IMR-90 (cell line): Measurements from ENCODE around the gene MTUS2. TPM values are rescaled to one million over a fixed set of nuclear protein-coding genes. Genes with fewer than 3 reads are reported as not detected.
A peak's percentile ranks its signal among the peaks of the same experiment; 100 is the strongest.

Experiments used
- ATAC-seq: fragments of 200-7000 bp; cut with Tn5 transposase; 2 replicates; pipeline ENCODE4 v1.9.1; 2020; ENCODE audit warnings: low read depth, mild to moderate bottlenecking, moderate library complexity
- BruUV-seq: library from RNA; stranded (reverse); fragments of 400-500 nt; replicated peaks from 2 replicates; lab custom pipeline; 2021; lab: Mats Ljungman, UMichigan
- CTCF ChIA-PET: fragments of 300-600 bp; formaldehyde crosslinking; extraction: SDS; loops from one replicate; lab custom pipeline; 2021; ENCODE audit warnings: antibody characterized with exemption; lab: Yijun Ruan, JAX
- POLR2A ChIA-PET: fragments of 300-600 bp; sonication (Branson Sonifier 250); formaldehyde crosslinking; loops from one replicate; lab custom pipeline; 2022; ENCODE audit warnings: antibody characterized with exemption; ENCODE audit not compliant: unreplicated experiment; lab: Charles Lee
- DNase-seq: peaks from one replicate; pipeline ENCODE4 v3.0.0; 2013
- H2AFZ ChIP-seq: replicated peaks from 2 replicates; pipeline ENCODE3; 2013; ENCODE audit warnings: low read length, mild to moderate bottlenecking; ENCODE audit not compliant: poor library complexity
- H2AK5ac ChIP-seq: 2 replicates; pipeline ENCODE4 v1.6.1; 2013; ENCODE audit warnings: low read depth, low read length, inconsistent platforms
- H2AK9ac ChIP-seq: replicated peaks from 2 replicates; pipeline ENCODE3; 2013; ENCODE audit warnings: mild to moderate bottlenecking, low read depth, low read length, moderate library complexity; ENCODE audit not compliant: poor library complexity
- H2BK120ac ChIP-seq: 2 replicates; pipeline ENCODE4 v1.6.1; 2013; ENCODE audit warnings: low read depth, low read length, inconsistent platforms
- H2BK15ac ChIP-seq: 3 replicates; pipeline ENCODE4 v1.6.1; 2013; ENCODE audit warnings: low read depth, low read length, inconsistent platforms
- H2BK20ac ChIP-seq: 2 replicates; pipeline ENCODE4 v1.6.1; 2013; ENCODE audit warnings: low read depth, mild to moderate bottlenecking, inconsistent platforms, low read length, moderate library complexity
- H2BK5ac ChIP-seq: 2 replicates; pipeline ENCODE4 v1.6.1; 2013; ENCODE audit warnings: mild to moderate bottlenecking, low read depth, low read length, inconsistent platforms; ENCODE audit not compliant: poor library complexity, severe bottlenecking
- H3K14ac ChIP-seq: replicated peaks from 2 replicates; pipeline ENCODE4 v1.6.1; 2013; ENCODE audit warnings: low read depth, low read length, inconsistent platforms
- H3K18ac ChIP-seq: 2 replicates; pipeline ENCODE4 v1.6.1; 2013; ENCODE audit warnings: low read depth, low read length, control low read depth
- H3K23ac ChIP-seq: 2 replicates; pipeline ENCODE4 v1.6.1; 2013; ENCODE audit warnings: low read depth, low read length, inconsistent platforms
- H3K27ac ChIP-seq: 2 replicates; pipeline ENCODE4 v1.5.1; 2013; ENCODE audit warnings: mild to moderate bottlenecking, control low read depth, low read length; ENCODE audit not compliant: insufficient read depth
- H3K27me3 ChIP-seq: 2 replicates; pipeline ENCODE4 v1.6.1; 2013; ENCODE audit warnings: low read length; ENCODE audit not compliant: control insufficient read depth, insufficient read depth
- H3K36me3 ChIP-seq: 2 replicates; pipeline ENCODE4 v1.6.1; 2013; ENCODE audit warnings: low read length, mixed read lengths; ENCODE audit not compliant: control insufficient read depth, insufficient read depth
- H3K4ac ChIP-seq: 2 replicates; pipeline ENCODE4 v1.6.1; 2013; ENCODE audit warnings: low read depth, low read length, inconsistent platforms
- H3K4me1 ChIP-seq: 2 replicates; pipeline ENCODE4 v1.6.1; 2013; ENCODE audit warnings: low read length, mixed read lengths; ENCODE audit not compliant: control insufficient read depth, insufficient read depth
- H3K4me2 ChIP-seq: 2 replicates; pipeline ENCODE4 v1.6.1; 2013; ENCODE audit warnings: low read depth, mild to moderate bottlenecking, control low read depth, low read length, moderate library complexity
- H3K4me3 ChIP-seq: 2 replicates; pipeline ENCODE4 v1.5.1; 2013; ENCODE audit warnings: low read depth, mild to moderate bottlenecking, control low read depth, low read length, moderate library complexity; ENCODE audit not compliant: insufficient read depth
- H3K56ac ChIP-seq: 2 replicates; pipeline ENCODE4 v1.6.1; 2013; ENCODE audit warnings: low read length, inconsistent platforms; ENCODE audit not compliant: insufficient read depth; ENCODE audit errors: extremely low read depth
- H3K79me1 ChIP-seq, 2 experiments: 2 replicates each; pipeline ENCODE4 v1.6.1; 2013; ENCODE audit warnings: low read length in 2 of 2, inconsistent platforms in 1 of 2, low read depth in 1 of 2
- H3K9ac ChIP-seq: 2 replicates; pipeline ENCODE4 v1.6.1; 2013; ENCODE audit warnings: low read depth, low read length, control low read depth
- H3K9me1 ChIP-seq: 2 replicates; pipeline ENCODE4 v1.6.1; 2013; ENCODE audit warnings: low read length, inconsistent platforms; ENCODE audit not compliant: insufficient read depth
- H3K9me3 ChIP-seq: 2 replicates; pipeline ENCODE4 v1.6.1; 2013; ENCODE audit warnings: low read length; ENCODE audit not compliant: control insufficient read depth, insufficient read depth
- H4K20me1 ChIP-seq: 2 replicates; pipeline ENCODE4 v1.6.1; 2013; ENCODE audit warnings: low read length, inconsistent platforms; ENCODE audit not compliant: insufficient read depth
- H4K5ac ChIP-seq: 2 replicates; pipeline ENCODE4 v1.6.1; 2013; ENCODE audit warnings: mild to moderate bottlenecking, low read depth, low read length, control low read depth
- H4K8ac ChIP-seq, 2 experiments: 2 replicates each; pipeline ENCODE4 v1.6.1; 2013; ENCODE audit warnings: low read depth in 2 of 2, low read length in 2 of 2, control low read depth in 1 of 2, inconsistent platforms in 1 of 2
- H4K91ac ChIP-seq: 2 replicates; pipeline ENCODE4 v1.6.1; 2013; ENCODE audit warnings: low read depth, low read length, inconsistent platforms; ENCODE audit not compliant: insufficient read depth
- FOS ChIP-seq: fragments of 150-350 bp; IDR thresholded peaks from 2 replicates; pipeline ENCODE4 v1.6.1; 2016; ENCODE audit warnings: low read depth, low read length
- MAFK ChIP-seq: IDR thresholded peaks from 2 replicates; pipeline ENCODE4 v1.6.1; 2012; ENCODE audit warnings: low read depth, low read length, improper control_type of control experiment
- RAD21 ChIP-seq: IDR thresholded peaks from 2 replicates; pipeline ENCODE4 v1.6.1; 2012; ENCODE audit warnings: low read length, improper control_type of control experiment
- RCOR1 ChIP-seq: IDR thresholded peaks from 2 replicates; pipeline ENCODE4 v1.6.1; 2012; ENCODE audit warnings: mild to moderate bottlenecking, low read length, improper control_type of control experiment; ENCODE audit not compliant: insufficient replicate concordance
- WGBS, 2 experiments: methylation state at CpG; one replicate each; pipeline versions ENCODE4 v1.1.5 to v1.1.7; 2013; ENCODE audit warnings: missing lambda C conversion rate in 2 of 2; ENCODE audit not compliant: insufficient read length in 1 of 2; ENCODE audit errors: extremely low coverage in 2 of 2; 5-methylcytosine and 5-hydroxymethylcytosine counted together
- dilution Hi-C: fragments of 300-500 bp; cut with HindIII; formaldehyde crosslinking; loops from one replicate; pipeline ENCODE4 v1.14.3; 2018; ENCODE audit warnings: low sequenced_read_pairs; ENCODE audit not compliant: unreplicated experiment
- in situ Hi-C: fragments of 300-500 bp; cut with MboI; formaldehyde crosslinking; loops from 3 replicates; pipeline ENCODE4 v1.14.3; 2019; ENCODE audit warnings: low sequenced_read_pairs, inconsistent platforms, mixed read lengths
- intact Hi-C: fragments of 100-400 bp; cut with micrococcal nuclease; formaldehyde crosslinking; loops from 2 replicates; pipeline ENCODE4 v1.10.0; 2022
- polyA plus RNA-seq, 3 experiments: library from polyadenylated mRNA; depleted of rRNA; stranded (reverse); fragments of >200 nt; gene quantifications; 2 replicates each; pipeline ENCODE4 v1.2.3, GENCODE V29; 2012; ENCODE audit warnings: low replicate concordance in 1 of 3
- total RNA-seq: library from RNA; depleted of rRNA; stranded (reverse); fragments of >200 nt; gene quantifications from 2 replicates; pipeline ENCODE4 v1.2.3, GENCODE V29; 2012

MTUS2 gene
- total and polyA plus RNA-seq, 2 of the 4 experiments (the other 2 are of a cell fraction): under 0.01 to 0.02 TPM

GRCh38 chr13:29496241-29496712 lies 676.1 kb downstream of the MTUS2 start:
- no peaks in the 10 kb centered on the region for H3K36me3 ChIP-seq
- H3K23ac ChIP-seq: no peak overlapping the region; the same call in 1 of the 2 replicates
- no peaks in the 10 kb centered on the region; the same call in 1 of the 2 replicates for H4K20me1 ChIP-seq
- peak overlapping the region; percentile 21 for H2AFZ ChIP-seq
- H4K5ac ChIP-seq: no peak overlapping the region; the same call in 1 of the 2 replicates
- peaks cover 44% of the 10 kb centered on the region for H3K27me3 ChIP-seq
- H2BK5ac ChIP-seq: no peak overlapping the region
- H3K9me3 ChIP-seq: no peaks in the 10 kb centered on the region
- in situ Hi-C loops (no loop called here), dilution Hi-C loops (no loop called here), intact Hi-C loops (no loop called here)
- ATAC-seq (no peak), DNase-seq (no peak)
- peaks cover 9% of the 10 kb centered on the region; the same call in 1 of the 2 replicates for H3K9me1 ChIP-seq
- BruUV-seq: no TSS peak
- H2BK15ac ChIP-seq: no peak overlapping the region
- ChIA-PET CTCF (no interaction called here), POLR2A (no interaction called here)
- no peak overlapping the region for H3K9ac ChIP-seq
- H3K4ac ChIP-seq: no peak overlapping the region
- no peak overlapping the region for H3K4me3 ChIP-seq
- no peak overlapping the region for H2BK120ac ChIP-seq
- H3K18ac ChIP-seq: no peak overlapping the region
- H2AK9ac ChIP-seq: no peak overlapping the region
- no peak overlapping the region for H4K8ac ChIP-seq
- peak overlapping the region; percentile 22; the same call in 1 of the 2 replicates for H2AK5ac ChIP-seq
- no peak for TF ChIP-seq RAD21
- no peak for TF ChIP-seq FOS
- no peak for TF ChIP-seq RCOR1
- TF ChIP-seq MAFK: no peak
- WGBS, 2 experiments: 81% methylated on average over 7 of the region's 9 CpGs; no CpG with 5 or more reads in 1 of the 2 experiments
- H3K4me2 ChIP-seq: no peak overlapping the region
- H4K91ac ChIP-seq: no peak overlapping the region
- no peak overlapping the region for H3K27ac ChIP-seq
- peaks cover 9% of the 10 kb centered on the region; the same call in 1 of the 2 replicates for H3K4me1 ChIP-seq
- no peak overlapping the region for H3K56ac ChIP-seq
- no peaks in the 10 kb centered on the region for H3K79me1 ChIP-seq
- H3K14ac ChIP-seq: no peak overlapping the region
- H2BK20ac ChIP-seq: no peak overlapping the region
